KMS-11 (cell line): ENCODE data around the gene CDC37.
A peak's percentile ranks its signal among the peaks of the same experiment; 100 is the strongest.

Experiments used
- H2AFZ ChIP-seq: fragments of 200-600 bp; sonication (generic); 2 replicates; pipeline ENCODE4 v1.6.1; 2016; ENCODE audit warnings: antibody characterized with exemption, mixed run types, low read depth
- H3K27ac ChIP-seq: fragments of 200-600 bp; sonication (generic); 2 replicates; pipeline ENCODE4 v1.6.1; 2016; ENCODE audit warnings: mild to moderate bottlenecking, mixed run types
- H3K27me3 ChIP-seq: fragments of 200-600 bp; sonication (generic); 2 replicates; pipeline ENCODE4 v1.6.1; 2017; ENCODE audit warnings: mild to moderate bottlenecking, low read depth, mixed run types, moderate library complexity; ENCODE audit not compliant: insufficient read depth
- H3K36me3 ChIP-seq: fragments of 200-600 bp; sonication (generic); 2 replicates; pipeline ENCODE4 v1.6.1; 2017; ENCODE audit warnings: mild to moderate bottlenecking, mixed run types; ENCODE audit not compliant: insufficient read depth
- H3K4me1 ChIP-seq: fragments of 200-600 bp; sonication (generic); 2 replicates; pipeline ENCODE4 v1.6.1; 2016; ENCODE audit warnings: mild to moderate bottlenecking, low read depth, mixed run types; ENCODE audit not compliant: poor library complexity, severe bottlenecking
- H3K4me2 ChIP-seq: fragments of 200-600 bp; sonication (generic); 2 replicates; pipeline ENCODE4 v1.7.0; 2016; ENCODE audit warnings: mild to moderate bottlenecking, mixed run types
- H3K4me3 ChIP-seq: fragments of 200-600 bp; sonication (generic); IDR thresholded peaks from 2 replicates; pipeline ENCODE4 v1.6.1; 2017; ENCODE audit warnings: low read depth, low read length, mixed read lengths; ENCODE audit not compliant: insufficient read depth
- H3K79me2 ChIP-seq: fragments of 200-600 bp; sonication (generic); 2 replicates; pipeline ENCODE4 v1.6.1; 2016; ENCODE audit warnings: low read depth, mixed run types; ENCODE audit not compliant: insufficient read depth
- H3K9ac ChIP-seq: fragments of 200-600 bp; sonication (generic); 2 replicates; pipeline ENCODE4 v1.6.1; 2016; ENCODE audit warnings: mild to moderate bottlenecking, mixed run types
- H4K20me1 ChIP-seq: fragments of 200-600 bp; sonication (generic); 2 replicates; pipeline ENCODE4 v1.6.1; 2016; ENCODE audit warnings: mild to moderate bottlenecking, mixed run types; ENCODE audit not compliant: insufficient read depth
- CTCF ChIP-seq: fragments of 200-600 bp; sonication (generic); conservative IDR thresholded peaks from 2 replicates; pipeline ENCODE4 v1.6.1; 2017; ENCODE audit warnings: low read depth, mild to moderate bottlenecking, antibody characterized with exemption, low read length, moderate library complexity, mixed read lengths

Gene CDC37

GRCh38 chr19:10431943-10432735 lies 28.8 kb upstream of the CDC37 start:
- no peaks in the 10 kb centered on the region for H3K27me3 ChIP-seq
- no peak overlapping the region for H3K9ac ChIP-seq
- no peaks in the 10 kb centered on the region for H3K36me3 ChIP-seq
- peak overlapping the region; percentile 17; the same call in 1 of the 2 replicates for H3K4me2 ChIP-seq
- no peaks in the 10 kb centered on the region for H4K20me1 ChIP-seq
- H3K4me3 ChIP-seq: no peak overlapping the region
- TF ChIP-seq CTCF: no peak
- H3K27ac ChIP-seq: no peak overlapping the region
- H3K79me2 ChIP-seq: no peaks in the 10 kb centered on the region
- no peaks in the 10 kb centered on the region for H3K4me1 ChIP-seq
- no peak overlapping the region for H2AFZ ChIP-seq

GRCh38 chr19:10431254-10431942 lies 28.1 kb upstream of the CDC37 start:
- 0 out of 2 replicates have a peak overlapping the region, but pooled peaks have one; percentile 17 for H3K4me2 ChIP-seq
- TF ChIP-seq CTCF: no peak
- H3K27ac ChIP-seq: no peak overlapping the region
- no peak overlapping the region for H3K9ac ChIP-seq
- H2AFZ ChIP-seq: no peak overlapping the region
- H3K4me3 ChIP-seq: no peak overlapping the region
- no peaks in the 10 kb centered on the region for H4K20me1 ChIP-seq
- H3K36me3 ChIP-seq: no peaks in the 10 kb centered on the region
- H3K4me1 ChIP-seq: peaks cover 2% of the 10 kb centered on the region
- no peaks in the 10 kb centered on the region for H3K27me3 ChIP-seq
- H3K79me2 ChIP-seq: peaks cover 7% of the 10 kb centered on the region; the same call in 1 of the 2 replicates

- no peak for TF ChIP-seq CTCF
- H3K4me1 ChIP-seq: peaks cover 9% of the 10 kb centered on the region
- no peak overlapping the region for H3K27ac ChIP-seq
- no peak overlapping the region for H3K4me3 ChIP-seq
- no peak overlapping the region for H2AFZ ChIP-seq
- no peaks in the 10 kb centered on the region for H4K20me1 ChIP-seq
- no peak overlapping the region for H3K9ac ChIP-seq
- no peaks in the 10 kb centered on the region for H3K36me3 ChIP-seq
- H3K27me3 ChIP-seq: no peaks in the 10 kb centered on the region
- no peak overlapping the region for H3K4me2 ChIP-seq
- peaks cover 12% of the 10 kb centered on the region; the same call in 1 of the 2 replicates for H3K79me2 ChIP-seq
Measured at GRCh38 chr19:10430505-10431253, 27.3 kb upstream of the CDC37 start.

- Histone ChIP-seq H3K9ac (no peak overlapping the region), H4K20me1 (no peaks in the 10 kb centered on the region), H3K36me3 (no peaks in the 10 kb centered on the region), H3K27me3 (no peaks in the 10 kb centered on the region), H3K4me1 (peaks cover 26% of the 10 kb centered on the region), H3K79me2 (peaks cover 12% of the 10 kb centered on the region; the same call in 1 of the 2 replicates), H2AFZ (no peak overlapping the region), H3K4me3 (no peak overlapping the region), H3K27ac (no peak overlapping the region), H3K4me2 (no peak overlapping the region)
- TF ChIP-seq CTCF: no peak
Measured at GRCh38 chr19:10428996-10429381, 25.6 kb upstream of the CDC37 start.
